GM23248 (cell line): ENCODE data around the gene MRPL10.

Experiments
- EZH2 ChIP-seq: fragments of 200-600 bp; sonication (generic); IDR thresholded peaks from 2 replicates; pipeline ENCODE4 v1.6.1; 2018; ENCODE audit warnings: antibody characterized with exemption, mild to moderate bottlenecking; ENCODE audit not compliant: insufficient read depth, poor library complexity, severe bottlenecking
- EZH2phosphoT487 ChIP-seq: fragments of 200-600 bp; sonication (generic); IDR thresholded peaks from 2 replicates; pipeline ENCODE4 v1.6.1; 2018; ENCODE audit warnings: antibody characterized with exemption, moderate library complexity, mild to moderate bottlenecking, low read depth; ENCODE audit not compliant: insufficient read depth

DNA sequence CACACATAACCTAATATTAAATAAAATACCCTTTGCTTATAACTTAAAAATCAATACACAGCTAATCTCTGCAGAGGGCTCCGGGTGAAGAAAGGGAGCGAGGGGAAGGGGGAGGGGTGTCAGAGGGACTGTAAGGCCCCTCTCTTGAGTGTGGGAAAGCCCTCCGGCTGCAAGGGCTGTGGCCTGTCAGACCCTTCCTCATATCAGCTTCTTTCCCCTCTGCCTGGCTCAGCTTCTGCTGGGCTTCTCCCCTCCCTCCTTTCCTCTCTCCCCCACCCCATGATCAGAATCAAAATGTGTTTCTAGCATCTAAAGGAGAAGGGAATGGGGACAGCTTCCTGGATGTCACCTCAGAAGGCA, 14.4 kb upstream of the MRPL10 start:
- TF ChIP-seq EZH2 (no peak), EZH2phosphoT487 (no peak)
